ENCODE measurements around the gene HMCN2.

Gene HMCN2

DNA sequence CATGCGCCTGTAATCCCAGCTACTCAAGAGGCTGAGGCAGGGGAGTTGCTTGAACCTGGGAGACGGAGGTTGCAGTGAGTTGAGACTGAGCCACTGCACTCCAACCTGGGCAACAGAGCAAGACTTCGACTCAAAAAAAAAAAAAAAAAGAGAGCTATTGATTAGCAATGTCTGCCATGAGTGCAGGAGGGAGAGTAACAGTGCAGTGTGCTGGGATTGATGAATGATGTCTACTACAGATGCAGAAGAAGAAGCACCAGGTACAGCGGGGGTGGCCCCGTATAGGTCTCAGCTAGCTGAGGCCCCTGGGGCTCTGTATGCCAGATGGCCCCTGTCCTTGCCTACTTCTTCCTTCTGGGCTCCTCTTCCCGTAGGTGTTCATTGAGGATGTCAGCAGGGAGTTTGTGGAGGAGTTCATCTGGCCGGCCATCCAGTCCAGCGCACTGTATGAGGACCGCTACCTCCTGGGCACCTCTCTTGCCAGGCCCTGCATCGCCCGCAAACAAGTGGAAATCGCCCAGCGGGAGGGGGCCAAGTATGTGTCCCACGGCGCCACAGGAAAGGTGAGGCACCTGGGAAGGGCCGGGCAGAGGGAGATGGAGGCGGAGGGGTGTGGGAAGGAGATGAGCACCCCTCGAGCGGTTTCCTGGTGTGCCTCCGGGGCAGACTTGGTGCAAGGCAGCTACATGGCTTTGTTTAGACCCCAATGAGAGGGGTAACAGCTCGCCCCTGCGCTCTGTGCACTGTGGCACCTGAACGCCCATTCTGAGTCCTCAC lies 192.7 kb downstream of the HMCN2 start:
- Histone ChIP-seq H3K27ac (no peak overlapping the region), H3K9ac (no peak overlapping the region), H3K4me1 (no peaks in the 10 kb centered on the region), H3K27me3 (no peaks in the 10 kb centered on the region), H3K36me3 (peaks cover 16% of the 10 kb centered on the region; the same call in 1 of the 2 replicates), H4K20me1 (peaks cover 52% of the 10 kb centered on the region; the same call in 1 of the 2 replicates), H3K4me3 (no peak overlapping the region), H3K4me2 (no peak overlapping the region), H3K9me3 (no peaks in the 10 kb centered on the region)
- TF ChIP-seq Cebpa-rat (IDR thresholded peaks at IDR 0.05), result no peak

GRCh38 chr9:130458804-130459067 lies 193.2 kb downstream of the HMCN2 start:
- no peak for TF ChIP-seq Cebpa-rat (IDR thresholded peaks at IDR 0.05)
- no peak overlapping the region for H3K27ac ChIP-seq
- peaks cover 52% of the 10 kb centered on the region; the same call in 1 of the 2 replicates for H4K20me1 ChIP-seq
- no peak overlapping the region for H3K4me2 ChIP-seq
- H3K36me3 ChIP-seq, result peaks cover 18% of the 10 kb centered on the region; the same call in 1 of the 2 replicates
- H3K27me3 ChIP-seq, result no peaks in the 10 kb centered on the region
- H3K9ac ChIP-seq, result no peak overlapping the region
- no peak overlapping the region for H3K4me3 ChIP-seq
- H3K9me3 ChIP-seq, result no peaks in the 10 kb centered on the region
- H3K4me1 ChIP-seq, result no peaks in the 10 kb centered on the region

DNA sequence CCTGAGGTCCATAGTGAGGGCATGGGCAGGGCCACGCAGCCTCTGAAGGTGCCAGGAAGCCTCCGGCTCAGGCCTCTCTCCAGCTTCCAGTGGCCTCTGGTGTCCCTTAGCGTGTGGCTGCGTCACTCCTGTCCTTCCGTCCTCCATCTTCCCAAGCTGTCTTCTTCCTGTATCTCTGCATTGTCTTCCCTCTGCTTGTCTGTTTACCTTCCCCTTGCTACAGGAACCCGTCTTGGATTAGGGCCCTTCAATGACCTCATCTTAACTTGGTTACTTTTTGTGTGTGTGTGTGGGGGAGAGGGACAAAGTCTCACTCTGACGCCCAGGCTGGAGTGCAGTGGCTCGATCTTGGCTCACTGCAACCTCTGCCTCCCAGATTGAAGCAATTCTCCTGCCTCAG lies 193.6 kb downstream of the HMCN2 start:
- peaks cover 52% of the 10 kb centered on the region; the same call in 1 of the 2 replicates for H4K20me1 ChIP-seq
- no peaks in the 10 kb centered on the region for H3K27me3 ChIP-seq
- no peak overlapping the region for H3K9ac ChIP-seq
- no peak overlapping the region for H3K4me2 ChIP-seq
- H3K4me3 ChIP-seq, result no peak overlapping the region
- H3K27ac ChIP-seq, result no peak overlapping the region
- H3K4me1 ChIP-seq, result no peaks in the 10 kb centered on the region
- no peak for TF ChIP-seq Cebpa-rat (IDR thresholded peaks at IDR 0.05)
- peaks cover 18% of the 10 kb centered on the region; the same call in 1 of the 2 replicates for H3K36me3 ChIP-seq
- H3K9me3 ChIP-seq, result no peaks in the 10 kb centered on the region

- Histone ChIP-seq H3K36me3 (peaks cover 21% of the 10 kb centered on the region; the same call in 1 of the 2 replicates), H3K9ac (no peak overlapping the region), H3K27me3 (no peaks in the 10 kb centered on the region), H3K9me3 (no peaks in the 10 kb centered on the region), H3K4me1 (no peaks in the 10 kb centered on the region), H3K4me2 (no peak overlapping the region), H4K20me1 (peaks cover 54% of the 10 kb centered on the region; the same call in 1 of the 2 replicates), H3K4me3 (no peak overlapping the region), H3K27ac (no peak overlapping the region)
- no peak for TF ChIP-seq Cebpa-rat (IDR thresholded peaks at IDR 0.05)
Observed at GRCh38 chr9:130459941-130460669, 194.5 kb downstream of the HMCN2 start.

GRCh38 chr9:130461218-130461630 lies 195.7 kb downstream of the HMCN2 start:
- Histone ChIP-seq H3K4me1 (no peaks in the 10 kb centered on the region), H3K9me3 (no peaks in the 10 kb centered on the region), H3K4me2 (0 out of 2 replicates have a peak overlapping the region, but pooled peaks have one; percentile 39), H3K4me3 (no peak overlapping the region), H3K27ac (no peak overlapping the region), H3K27me3 (no peaks in the 10 kb centered on the region), H3K9ac (no peak overlapping the region), H4K20me1 (peaks cover 65% of the 10 kb centered on the region; the same call in 1 of the 2 replicates), H3K36me3 (peaks cover 29% of the 10 kb centered on the region; the same call in 1 of the 2 replicates)
- TF ChIP-seq Cebpa-rat (IDR thresholded peaks at IDR 0.05), result no peak

- Histone ChIP-seq H4K20me1 (peaks cover 70% of the 10 kb centered on the region; the same call in 1 of the 2 replicates), H3K4me1 (no peaks in the 10 kb centered on the region), H3K9ac (no peak overlapping the region), H3K9me3 (no peaks in the 10 kb centered on the region), H3K36me3 (peaks cover 34% of the 10 kb centered on the region; the same call in 1 of the 2 replicates), H3K27me3 (no peaks in the 10 kb centered on the region), H3K4me3 (no peak overlapping the region), H3K27ac (no peak overlapping the region), H3K4me2 (no peak overlapping the region)
- TF ChIP-seq Cebpa-rat (IDR thresholded peaks at IDR 0.05), result no peak
Observed at GRCh38 chr9:130461731-130462130, 196.2 kb downstream of the HMCN2 start.

- Histone ChIP-seq H3K4me2 (no peak overlapping the region), H3K9ac (no peak overlapping the region), H3K9me3 (no peaks in the 10 kb centered on the region), H4K20me1 (peaks cover 70% of the 10 kb centered on the region; the same call in 1 of the 2 replicates), H3K27me3 (no peaks in the 10 kb centered on the region), H3K36me3 (peaks cover 37% of the 10 kb centered on the region; the same call in 1 of the 2 replicates), H3K4me3 (no peak overlapping the region), H3K27ac (no peak overlapping the region), H3K4me1 (no peaks in the 10 kb centered on the region)
- TF ChIP-seq Cebpa-rat (IDR thresholded peaks at IDR 0.05), result no peak
Observed at GRCh38 chr9:130462685-130463540, 197.4 kb downstream of the HMCN2 start.

DNA sequence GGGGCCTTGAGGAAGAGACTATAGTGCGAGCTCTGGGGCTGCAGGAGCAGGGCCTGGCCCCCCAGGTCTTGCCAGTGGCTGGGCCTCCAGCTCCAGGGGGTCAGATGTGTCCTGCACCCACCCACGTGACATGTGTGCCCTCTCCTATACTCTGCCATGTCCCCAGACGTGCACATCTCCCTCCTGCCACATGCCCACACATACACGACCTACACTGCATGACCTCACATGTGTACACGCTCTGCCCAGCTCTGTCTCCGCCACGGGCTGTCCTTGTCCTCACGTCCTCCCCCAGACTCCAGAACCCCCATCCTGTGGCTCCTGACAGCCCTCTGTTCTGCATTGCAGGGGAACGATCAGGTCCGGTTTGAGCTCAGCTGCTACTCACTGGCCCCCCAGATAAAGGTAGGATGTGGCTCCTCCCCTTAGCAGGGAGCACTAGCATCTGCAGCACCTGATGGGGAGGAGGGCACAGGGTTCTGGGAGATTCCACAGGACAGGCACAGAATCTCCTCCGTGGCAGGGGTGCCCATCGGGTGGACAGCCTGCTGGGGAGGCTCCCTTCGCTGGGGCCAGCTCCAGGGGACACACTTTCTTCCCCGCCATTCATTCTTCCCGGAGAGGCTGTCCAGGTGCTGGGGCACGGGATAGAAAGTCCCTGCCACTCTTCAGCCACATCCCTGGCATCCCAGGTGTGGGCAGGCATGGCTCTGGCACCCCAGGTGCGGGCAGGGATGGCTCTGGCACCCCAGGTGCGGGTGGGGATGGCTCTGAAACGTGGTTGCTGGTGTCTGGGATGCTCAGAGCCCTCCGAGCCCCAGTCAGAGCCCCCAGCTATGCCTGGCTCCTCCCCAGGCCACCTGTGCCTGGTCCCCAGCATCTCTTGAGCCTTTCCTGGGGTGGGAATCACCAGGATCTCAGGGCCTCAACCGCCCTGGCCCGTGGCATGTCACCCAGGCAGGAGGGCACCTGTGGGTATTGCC lies 198.5 kb downstream of the HMCN2 start:
- Histone ChIP-seq H3K4me1 (no peaks in the 10 kb centered on the region), H3K4me2 (no peak overlapping the region), H3K9me3 (no peaks in the 10 kb centered on the region), H3K27me3 (no peaks in the 10 kb centered on the region), H3K27ac (no peak overlapping the region), H3K4me3 (no peak overlapping the region), H4K20me1 (peaks cover 65% of the 10 kb centered on the region; the same call in 1 of the 2 replicates), H3K9ac (no peak overlapping the region), H3K36me3 (peaks cover 29% of the 10 kb centered on the region; the same call in 1 of the 2 replicates)
- no peak for TF ChIP-seq Cebpa-rat (IDR thresholded peaks at IDR 0.05)

Data from BLaER1 (cell line).